Measurements from ENCODE around the gene FNDC10. TPM values are rescaled to one million over a fixed set of nuclear protein-coding genes. Genes with fewer than 3 reads are reported as not detected.

FNDC10 gene
- total and polyA plus RNA-seq, 9 of the 15 experiments (the other 6 are each of a cell fraction or from before 2014, with no cell fraction given): 0.08 to 6.3 (median 1.6) TPM

DNA sequence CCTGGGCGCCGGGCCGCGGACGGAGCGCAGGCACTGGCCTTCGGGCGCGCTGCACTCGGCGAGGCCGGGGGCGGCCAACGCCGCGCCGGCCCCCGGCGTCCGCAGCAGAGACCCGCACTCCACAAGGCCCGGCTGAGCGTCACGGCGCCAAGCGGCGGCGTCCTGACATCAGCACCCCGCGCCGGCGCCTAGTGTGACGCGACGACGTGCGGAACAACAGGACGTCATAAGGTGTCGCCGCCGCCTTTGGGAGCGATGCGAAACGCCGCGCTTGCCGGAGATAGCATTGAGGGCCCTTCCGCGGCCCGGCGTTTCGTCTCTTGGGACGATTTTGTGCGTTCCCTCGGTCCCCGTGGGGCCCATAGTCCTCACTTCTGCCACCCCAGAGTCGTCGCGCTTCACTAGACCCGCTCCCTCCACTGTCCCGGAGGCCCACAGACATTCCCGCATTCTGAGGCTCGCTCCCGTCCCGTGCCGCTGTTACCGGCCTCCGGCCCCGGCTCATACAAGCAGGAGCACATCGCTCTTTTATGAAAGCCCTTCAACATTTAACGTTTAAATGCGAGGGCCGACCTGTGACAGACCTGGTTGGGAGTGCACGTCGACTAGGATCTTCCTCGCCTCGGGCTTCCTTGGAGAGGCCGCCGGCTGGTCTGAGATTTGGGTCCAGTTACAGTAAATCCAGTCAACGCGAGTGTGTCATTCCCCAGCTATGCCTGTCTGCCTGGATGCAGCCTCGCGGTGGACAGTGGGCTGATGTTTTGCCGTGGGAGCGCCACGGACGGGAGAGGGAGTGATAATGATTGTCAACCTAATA, 25.0 kb downstream of the FNDC10 start, which contains the start of gene SSU72 (continued):
- TF ChIP-seq CHD1 (IDR thresholded peaks at IDR 0.05; ENCODE audit: low read length) (no peak), GTF2F1 (IDR thresholded peaks at IDR 0.05; ENCODE audit: low read depth, low read length) (peak; percentile 88), ZNF778 (CRISPR knock-in tag; IDR thresholded peaks at IDR 0.05) (no peak), PHB2 (IDR thresholded peaks at IDR 0.05; ENCODE audit: low read depth) (no peak), CCAR2 (IDR thresholded peaks at IDR 0.05; ENCODE audit: low read depth, low read length) (no peak), POLR2G (IDR thresholded peaks at IDR 0.05; ENCODE audit: low read depth, low read length) (peak; percentile 94), SIRT6 (IDR thresholded peaks at IDR 0.05; ENCODE audit: low read depth, low read length) (no peak), ARNT (IDR thresholded peaks at IDR 0.05) (no peak), RBM15 (IDR thresholded peaks at IDR 0.05; ENCODE audit: insufficient read depth, low read length) (no peak), CBFA2T2 (conservative IDR thresholded peaks at IDR 0.05) (no peak), SRSF9 (IDR thresholded peaks at IDR 0.05; ENCODE audit: borderline replicate concordance, low read depth, low read length) (no peak), ZBTB17 (CRISPR knock-in tag; IDR thresholded peaks at IDR 0.05) (0 out of 2 replicates have a peak, but pooled peaks have one; percentile 39), HDAC8 (tag; IDR thresholded peaks at IDR 0.05) (no peak; the same call in 1 of the 2 replicates), SNIP1 (IDR thresholded peaks at IDR 0.05; ENCODE audit: low read depth) (no peak), ZNF589 (CRISPR knock-in tag; IDR thresholded peaks at IDR 0.05; ENCODE audit: low read depth) (0 out of 2 replicates have a peak, but pooled peaks have one; percentile 70), NBN (IDR thresholded peaks at IDR 0.05; ENCODE audit: low read depth) (peak; percentile 86), FOXP1 (CRISPR knock-in tag; IDR thresholded peaks at IDR 0.05) (peak; percentile 89), TBP (optimal IDR thresholded peaks at IDR 0.05; ENCODE audit: low read depth, low read length) (peak; percentile 90), E2F3 (CRISPR knock-in tag; IDR thresholded peaks at IDR 0.05) (0 out of 2 replicates have a peak, but pooled peaks have one; percentile 10)
- TF ChIP-seq, protein P1, sequence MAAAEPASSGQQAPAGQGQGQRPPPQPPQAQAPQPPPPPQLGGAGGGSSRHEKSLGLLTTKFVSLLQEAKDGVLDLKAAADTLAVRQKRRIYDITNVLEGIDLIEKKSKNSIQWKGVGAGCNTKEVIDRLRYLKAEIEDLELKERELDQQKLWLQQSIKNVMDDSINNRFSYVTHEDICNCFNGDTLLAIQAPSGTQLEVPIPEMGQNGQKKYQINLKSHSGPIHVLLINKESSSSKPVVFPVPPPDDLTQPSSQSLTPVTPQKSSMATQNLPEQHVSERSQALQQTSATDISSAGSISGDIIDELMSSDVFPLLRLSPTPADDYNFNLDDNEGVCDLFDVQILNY (CRISPR knock-in tag; IDR thresholded peaks at IDR 0.05): no peak
- TF ChIP-seq, protein P2, sequence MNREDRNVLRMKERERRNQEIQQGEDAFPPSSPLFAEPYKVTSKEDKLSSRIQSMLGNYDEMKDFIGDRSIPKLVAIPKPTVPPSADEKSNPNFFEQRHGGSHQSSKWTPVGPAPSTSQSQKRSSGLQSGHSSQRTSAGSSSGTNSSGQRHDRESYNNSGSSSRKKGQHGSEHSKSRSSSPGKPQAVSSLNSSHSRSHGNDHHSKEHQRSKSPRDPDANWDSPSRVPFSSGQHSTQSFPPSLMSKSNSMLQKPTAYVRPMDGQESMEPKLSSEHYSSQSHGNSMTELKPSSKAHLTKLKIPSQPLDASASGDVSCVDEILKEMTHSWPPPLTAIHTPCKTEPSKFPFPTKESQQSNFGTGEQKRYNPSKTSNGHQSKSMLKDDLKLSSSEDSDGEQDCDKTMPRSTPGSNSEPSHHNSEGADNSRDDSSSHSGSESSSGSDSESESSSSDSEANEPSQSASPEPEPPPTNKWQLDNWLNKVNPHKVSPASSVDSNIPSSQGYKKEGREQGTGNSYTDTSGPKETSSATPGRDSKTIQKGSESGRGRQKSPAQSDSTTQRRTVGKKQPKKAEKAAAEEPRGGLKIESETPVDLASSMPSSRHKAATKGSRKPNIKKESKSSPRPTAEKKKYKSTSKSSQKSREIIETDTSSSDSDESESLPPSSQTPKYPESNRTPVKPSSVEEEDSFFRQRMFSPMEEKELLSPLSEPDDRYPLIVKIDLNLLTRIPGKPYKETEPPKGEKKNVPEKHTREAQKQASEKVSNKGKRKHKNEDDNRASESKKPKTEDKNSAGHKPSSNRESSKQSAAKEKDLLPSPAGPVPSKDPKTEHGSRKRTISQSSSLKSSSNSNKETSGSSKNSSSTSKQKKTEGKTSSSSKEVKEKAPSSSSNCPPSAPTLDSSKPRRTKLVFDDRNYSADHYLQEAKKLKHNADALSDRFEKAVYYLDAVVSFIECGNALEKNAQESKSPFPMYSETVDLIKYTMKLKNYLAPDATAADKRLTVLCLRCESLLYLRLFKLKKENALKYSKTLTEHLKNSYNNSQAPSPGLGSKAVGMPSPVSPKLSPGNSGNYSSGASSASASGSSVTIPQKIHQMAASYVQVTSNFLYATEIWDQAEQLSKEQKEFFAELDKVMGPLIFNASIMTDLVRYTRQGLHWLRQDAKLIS (CRISPR knock-in tag; IDR thresholded peaks at IDR 0.05): no peak
- TF ChIP-seq, protein P3, sequence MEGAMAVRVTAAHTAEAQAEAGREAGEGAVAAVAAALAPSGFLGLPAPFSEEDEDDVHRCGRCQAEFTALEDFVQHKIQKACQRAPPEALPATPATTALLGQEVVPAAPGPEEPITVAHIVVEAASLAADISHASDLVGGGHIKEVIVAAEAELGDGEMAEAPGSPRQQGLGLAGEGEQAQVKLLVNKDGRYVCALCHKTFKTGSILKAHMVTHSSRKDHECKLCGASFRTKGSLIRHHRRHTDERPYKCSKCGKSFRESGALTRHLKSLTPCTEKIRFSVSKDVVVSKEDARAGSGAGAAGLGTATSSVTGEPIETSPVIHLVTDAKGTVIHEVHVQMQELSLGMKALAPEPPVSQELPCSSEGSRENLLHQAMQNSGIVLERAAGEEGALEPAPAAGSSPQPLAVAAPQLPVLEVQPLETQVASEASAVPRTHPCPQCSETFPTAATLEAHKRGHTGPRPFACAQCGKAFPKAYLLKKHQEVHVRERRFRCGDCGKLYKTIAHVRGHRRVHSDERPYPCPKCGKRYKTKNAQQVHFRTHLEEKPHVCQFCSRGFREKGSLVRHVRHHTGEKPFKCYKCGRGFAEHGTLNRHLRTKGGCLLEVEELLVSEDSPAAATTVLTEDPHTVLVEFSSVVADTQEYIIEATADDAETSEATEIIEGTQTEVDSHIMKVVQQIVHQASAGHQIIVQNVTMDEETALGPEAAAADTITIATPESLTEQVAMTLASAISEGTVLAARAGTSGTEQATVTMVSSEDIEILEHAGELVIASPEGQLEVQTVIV (CRISPR knock-in tag; IDR thresholded peaks at IDR 0.05; ENCODE audit: borderline replicate concordance): peak; percentile 75; the same call in 1 of the 2 replicates

Data from K562 (cell line).